Occipital lobe (tissue), 2 donors: ENCODE data around the gene CACNA1C. TPM values are rescaled to one million over a fixed set of nuclear protein-coding genes. Genes with fewer than 3 reads are reported as not detected.

Experiments
- DNase-seq: peaks from one replicate; lab custom pipeline; 2025; lab: John Stamatoyannopoulos, UW
- total RNA-seq: library from RNA; depleted of rRNA; stranded (reverse); fragments of >200 nt; gene quantifications from one replicate; pipeline ENCODE4 v1.2.3, GENCODE V29; 2014

CACNA1C gene
- total RNA-seq, 1 donor from 2014 or later, result 21.4 TPM

DNA sequence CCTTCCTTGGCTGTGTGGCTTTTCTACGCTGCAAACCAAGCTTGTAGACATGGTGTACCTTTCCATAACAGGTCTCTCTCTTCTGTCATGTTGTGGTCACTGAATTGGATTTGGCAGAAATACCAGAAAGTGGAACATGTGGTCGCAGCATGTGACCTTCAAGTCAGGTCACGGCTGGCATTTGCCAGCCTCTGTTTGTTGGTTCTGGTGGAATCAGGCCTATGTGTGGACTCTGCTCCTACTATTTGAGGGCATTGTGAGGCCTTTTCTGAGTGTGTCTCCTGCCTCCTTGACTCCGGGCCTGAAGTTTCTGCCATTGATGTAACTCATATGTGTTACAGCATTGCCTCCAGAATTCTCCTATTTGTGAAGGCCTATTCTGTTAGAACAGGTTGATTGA, 116.7 kb downstream of the CACNA1C start:
- no peak for DNase-seq

DNA sequence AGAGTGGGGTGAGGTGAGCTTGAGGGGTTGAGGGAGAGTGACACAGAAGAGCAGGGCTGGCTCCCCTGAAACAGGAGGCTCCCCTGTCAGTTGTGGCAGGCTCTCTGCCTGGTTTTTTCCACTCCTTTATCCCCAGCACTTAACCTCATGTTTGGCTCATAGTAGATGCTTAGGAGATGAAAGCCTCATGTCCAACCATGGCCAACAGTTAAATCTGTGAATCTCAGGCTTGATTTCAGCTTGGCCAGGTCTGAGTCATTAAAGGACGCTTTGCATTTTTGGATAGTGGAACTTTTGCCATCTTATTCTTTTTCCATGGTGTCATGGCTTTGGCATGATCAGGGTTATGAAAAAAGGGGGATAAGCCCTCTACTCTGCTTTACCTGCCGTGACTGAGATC, 117.2 kb downstream of the CACNA1C start:
- no peak for DNase-seq

DNA sequence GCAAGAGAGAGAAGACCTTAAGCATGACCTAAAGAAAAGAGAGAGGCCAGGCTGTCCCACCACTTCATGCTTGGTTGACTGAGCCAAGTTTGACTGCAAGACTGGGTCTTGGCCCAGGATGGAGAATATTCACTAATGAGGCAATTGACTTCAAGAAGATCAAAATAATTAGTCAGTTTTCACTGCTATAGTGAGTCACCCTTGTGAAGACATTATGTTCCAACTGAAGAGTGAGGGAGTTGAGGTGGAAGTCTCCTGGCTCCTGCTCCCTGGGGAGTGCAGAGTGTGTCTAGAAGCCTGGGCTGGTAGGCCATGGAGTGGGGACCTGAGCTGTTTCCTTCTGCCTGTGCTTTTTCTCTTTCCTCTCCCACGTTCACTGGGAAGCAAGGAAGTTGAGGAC, 117.6 kb downstream of the CACNA1C start:
- no peak for DNase-seq

DNA sequence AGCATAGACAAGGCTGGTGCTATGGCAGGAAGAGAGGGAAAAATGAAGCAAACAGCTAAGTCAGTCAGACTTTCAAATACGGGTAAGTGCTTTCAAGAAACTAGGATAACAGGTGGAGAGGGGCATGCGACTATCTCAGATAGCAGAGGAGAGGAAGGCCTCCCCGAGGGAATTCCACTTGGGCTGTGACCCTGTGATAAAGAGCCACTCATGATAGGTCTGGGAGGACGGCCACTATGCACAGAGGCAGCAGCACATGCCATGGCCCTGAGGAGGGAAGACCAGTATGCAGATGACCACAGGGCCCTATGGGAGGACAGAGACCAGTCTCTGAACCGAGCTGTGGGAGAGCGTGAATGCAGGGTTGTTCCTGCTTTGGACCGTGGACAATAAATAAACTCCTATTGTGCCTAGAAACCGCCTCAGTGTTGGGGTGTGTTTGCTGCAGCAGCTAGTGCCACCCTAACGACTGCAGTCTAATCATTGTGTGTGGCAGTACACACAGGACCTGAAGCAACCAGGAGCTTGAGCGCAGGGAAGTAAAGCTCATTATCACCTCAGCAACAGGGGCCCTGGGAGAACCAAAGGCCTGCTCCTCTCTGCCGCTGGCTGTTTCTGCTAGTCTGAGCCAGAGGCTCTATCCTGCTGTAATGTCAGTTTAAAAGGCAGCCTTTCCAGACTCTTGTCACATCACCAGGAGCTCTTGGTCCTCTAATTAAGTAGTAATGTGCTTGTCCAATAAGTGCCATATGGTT, 119.1 kb downstream of the CACNA1C start:
- no peak for DNase-seq

DNA sequence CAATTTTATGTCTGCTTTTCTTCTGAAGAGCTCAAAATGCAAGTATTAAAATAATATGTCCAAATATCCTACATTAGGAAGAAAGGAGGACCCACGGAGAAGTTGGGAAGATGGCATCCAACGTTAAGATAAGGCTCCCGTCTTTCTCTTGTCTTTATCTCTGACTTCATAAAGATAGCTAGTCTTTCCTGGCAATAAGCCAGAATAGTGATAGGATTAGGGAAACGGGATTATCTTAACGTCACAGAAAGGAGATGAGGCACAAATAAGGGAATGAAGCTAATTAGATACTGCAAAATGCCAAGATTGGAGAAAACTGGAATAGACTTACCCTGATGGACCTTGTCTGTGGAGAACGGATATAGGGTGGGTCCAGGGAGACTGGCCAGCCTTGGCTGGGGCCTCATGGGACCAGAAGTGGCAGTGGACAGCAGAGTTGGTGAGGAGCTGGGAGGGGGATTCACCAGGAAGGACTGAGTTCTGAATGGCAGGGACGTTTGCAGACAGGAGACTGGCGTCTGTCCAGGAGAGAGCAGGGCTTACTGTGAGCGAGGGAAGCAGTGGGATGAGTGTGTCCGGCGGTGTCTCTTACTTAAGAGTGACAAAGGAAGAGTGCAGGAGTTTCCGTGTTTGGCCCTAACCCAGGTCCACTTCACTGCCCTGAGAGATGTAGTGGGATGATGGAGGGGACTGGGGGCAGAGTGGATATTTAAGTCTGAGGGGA, 119.9 kb downstream of the CACNA1C start:
- no peak for DNase-seq

DNA sequence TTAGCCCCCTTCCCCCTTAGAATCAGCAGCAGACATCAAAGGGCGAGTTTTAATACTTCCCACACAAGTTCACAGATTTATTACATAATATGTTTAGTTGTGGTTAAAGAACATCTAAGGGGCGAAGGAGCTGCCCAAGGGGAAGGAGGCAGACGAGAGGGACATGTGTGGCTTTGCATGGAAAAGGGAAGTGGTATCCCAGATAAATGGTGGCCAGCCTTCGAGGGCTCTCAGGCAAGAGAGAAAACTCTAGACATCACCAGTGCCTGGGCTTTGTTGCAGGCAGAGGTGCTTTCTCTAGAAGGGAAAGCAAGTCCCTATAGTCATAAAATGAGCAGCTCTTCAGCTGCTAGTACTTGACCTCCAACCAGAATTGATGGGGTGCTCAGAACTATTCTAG, 121.2 kb downstream of the CACNA1C start:
- DNase-seq, result no peak

DNA sequence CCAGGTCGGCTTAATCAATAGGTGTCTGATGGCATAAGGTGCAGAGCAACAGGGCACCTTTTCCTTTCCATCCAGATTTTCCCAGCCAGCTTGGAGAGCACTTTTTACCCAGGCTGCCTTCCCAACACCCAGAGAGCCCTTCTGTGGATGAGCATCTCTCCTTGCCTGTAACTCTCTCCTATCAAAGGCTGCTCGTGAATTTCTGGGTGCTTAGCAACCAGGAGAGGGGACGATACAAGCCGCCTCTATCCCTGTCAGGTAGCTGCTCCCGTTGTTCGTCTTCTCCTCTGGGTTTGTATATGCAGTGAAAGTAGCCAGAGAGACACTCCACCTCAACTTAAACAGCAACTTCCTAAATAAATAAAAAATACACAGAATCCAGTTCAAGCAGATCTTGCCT, 124.2 kb downstream of the CACNA1C start:
- DNase-seq, result no peak

DNA sequence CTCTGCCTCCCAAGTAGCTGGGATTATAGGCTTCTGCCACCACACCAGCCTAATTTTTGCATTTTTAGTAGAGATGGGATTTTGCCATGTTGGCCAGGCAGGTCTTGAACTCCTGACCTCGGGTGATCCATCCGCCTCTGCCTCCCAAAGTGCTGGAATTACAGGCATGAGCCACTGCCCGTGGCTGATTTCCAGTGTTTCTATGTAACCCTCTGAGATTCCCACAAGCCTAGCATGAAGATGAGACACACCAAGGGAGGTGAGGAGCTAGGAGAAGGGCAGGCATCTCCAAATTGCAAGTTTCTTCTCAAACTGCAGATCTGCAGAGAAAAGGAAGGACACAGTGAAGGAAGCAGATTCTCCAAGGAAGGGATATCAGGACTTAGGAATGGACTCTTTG, 125.0 kb downstream of the CACNA1C start:
- no peak for DNase-seq

DNA sequence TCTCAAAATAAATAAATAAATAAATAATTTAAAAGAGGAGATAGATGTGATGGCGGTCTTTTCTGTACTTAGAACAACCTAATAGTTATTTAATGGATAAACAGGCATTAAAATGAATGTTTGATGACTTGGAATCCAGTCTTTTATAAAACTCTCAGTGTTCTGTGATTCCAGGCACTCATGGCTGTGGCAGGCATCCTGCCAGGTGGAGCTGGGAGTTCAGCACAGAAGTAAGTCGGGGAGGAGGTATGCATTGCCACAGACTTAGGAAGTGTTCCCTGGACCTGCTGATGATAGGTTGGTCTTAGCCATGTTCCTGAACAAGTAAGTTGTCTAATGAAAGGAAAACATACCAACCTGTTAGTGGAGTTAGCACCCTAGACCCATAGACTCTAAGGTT, 126.3 kb downstream of the CACNA1C start:
- DNase-seq, result no peak

DNA sequence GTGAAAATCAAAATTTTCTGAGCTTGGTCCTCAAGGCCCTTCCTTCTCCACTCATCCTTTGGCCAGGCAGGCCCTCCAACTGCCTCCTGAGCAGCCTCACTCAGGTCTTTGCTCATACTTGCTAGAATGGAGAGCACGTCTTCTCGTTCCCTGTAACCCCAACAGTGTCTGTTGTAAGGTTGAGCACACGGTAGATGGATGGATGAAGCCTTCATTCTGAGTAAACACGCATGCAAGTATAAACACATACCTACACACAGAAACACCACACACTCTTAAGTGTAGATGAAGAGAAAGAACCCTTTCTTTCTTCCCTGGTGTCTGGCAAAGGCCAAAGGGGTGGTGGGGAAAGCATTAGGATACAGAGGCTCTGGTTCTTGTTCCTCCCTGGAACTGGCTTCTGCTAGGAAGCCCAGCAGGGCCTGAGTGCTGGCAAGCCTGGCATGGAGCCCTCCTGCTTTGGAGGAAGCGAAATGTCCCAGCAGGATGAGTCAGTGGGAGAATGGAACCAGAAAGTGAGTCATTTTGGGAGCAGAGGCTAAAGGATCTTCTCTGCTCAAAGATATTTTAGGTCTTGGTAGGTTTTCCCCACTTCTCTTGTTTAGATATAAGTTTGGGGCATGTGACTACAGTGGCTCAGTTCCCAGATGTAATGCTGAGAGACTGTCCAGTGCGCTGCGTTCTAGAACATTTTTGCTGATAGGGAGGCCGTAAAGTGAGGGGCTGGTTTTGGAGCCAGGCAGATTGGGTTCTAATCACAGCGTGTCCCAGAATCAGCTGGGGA, 127.4 kb downstream of the CACNA1C start:
- peak; percentile 75 for DNase-seq

DNA sequence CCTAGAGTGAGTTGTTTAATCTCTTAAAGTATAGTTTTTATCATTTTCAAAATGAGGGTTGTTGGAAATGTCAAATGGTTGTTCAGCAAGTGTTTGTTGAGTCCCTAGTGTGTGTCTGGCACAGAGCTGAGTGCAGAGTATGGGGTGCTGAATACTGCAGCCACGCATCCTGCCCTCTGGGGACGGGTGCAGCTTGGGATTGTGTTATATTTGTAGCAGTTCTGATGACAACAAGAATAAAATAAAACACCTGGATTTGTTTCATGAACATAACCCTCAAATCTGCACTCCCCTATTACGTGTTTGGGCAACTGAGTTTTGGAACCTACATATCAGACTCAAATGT, 127.9 kb downstream of the CACNA1C start:
- no peak for DNase-seq

DNA sequence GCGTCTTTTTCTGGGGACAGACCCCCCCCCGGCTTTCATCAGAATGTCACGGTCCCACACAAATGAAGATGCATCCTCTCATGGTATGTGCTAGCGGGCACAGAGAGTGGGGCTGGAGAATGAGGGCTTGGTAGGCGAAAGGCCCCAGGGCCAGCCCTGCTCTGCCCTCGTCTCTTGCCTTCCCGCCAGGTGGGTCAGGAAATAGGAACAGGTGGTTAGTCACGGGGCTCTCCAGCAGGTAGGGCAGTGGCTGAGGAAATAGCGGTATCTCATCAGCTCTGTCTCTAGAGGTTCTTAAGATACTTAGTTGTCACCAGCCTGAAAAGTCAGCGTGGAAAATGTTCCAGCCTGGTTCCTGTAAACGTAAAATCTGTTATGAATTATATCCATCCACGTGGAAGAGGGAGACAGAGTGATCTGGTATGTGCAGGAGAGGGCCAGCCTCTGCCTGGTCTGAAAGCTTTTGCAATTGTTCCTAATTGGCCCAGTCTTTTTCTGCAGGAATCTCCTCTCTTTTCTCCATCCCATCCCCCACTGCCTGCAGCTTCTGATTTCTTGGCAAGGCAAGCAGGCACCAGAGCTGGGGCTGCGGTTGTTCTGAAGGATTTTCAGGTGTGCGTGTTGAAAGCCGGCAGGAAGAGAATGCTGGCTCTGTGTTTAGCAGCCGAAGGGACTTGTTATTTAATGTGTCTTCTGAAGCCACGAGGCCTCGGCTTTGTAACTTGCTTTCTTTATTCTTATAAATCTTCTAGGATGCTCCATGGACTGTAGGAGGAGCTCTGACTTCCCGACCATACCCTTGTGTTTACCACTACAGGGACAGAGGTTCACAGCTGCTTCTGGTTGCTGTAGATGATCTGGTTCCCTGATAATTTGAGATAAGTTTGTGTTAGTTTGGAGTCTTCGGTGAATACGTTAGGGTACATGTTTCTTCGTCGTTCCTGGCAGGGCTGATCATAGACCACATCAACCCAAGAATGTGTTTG, 131.1 kb downstream of the CACNA1C start:
- DNase-seq, result peak; percentile 29

DNA sequence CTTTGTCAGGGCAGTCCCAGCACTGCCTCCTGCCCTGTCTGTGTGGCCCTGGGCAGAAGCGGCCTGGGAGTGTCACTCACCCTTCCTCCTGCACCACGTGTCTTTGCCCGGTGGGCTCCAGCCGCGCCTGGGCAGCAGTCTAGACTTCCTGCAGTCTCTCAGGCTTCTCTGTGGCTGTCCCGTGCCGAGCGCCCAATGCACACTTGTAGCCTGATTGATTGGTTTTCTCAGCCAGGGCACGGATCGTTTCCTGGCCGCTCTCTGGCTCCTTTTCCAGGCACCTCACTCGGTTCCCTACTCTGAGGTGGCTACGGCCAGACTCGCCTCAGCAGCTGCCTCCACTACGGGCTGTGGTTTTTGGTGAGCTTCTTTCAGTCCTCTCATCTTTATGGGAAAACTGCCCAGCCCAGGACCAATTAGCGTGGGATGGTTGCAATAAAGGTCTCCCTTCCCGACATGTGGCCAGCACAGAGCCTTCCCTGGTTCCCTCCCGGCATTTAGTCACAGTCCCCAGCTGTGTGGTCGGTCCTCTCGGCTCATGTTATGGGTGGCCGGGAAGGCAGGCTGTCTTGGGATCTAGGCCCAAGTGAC, 133.1 kb downstream of the CACNA1C start:
- DNase-seq, result no peak

DNA sequence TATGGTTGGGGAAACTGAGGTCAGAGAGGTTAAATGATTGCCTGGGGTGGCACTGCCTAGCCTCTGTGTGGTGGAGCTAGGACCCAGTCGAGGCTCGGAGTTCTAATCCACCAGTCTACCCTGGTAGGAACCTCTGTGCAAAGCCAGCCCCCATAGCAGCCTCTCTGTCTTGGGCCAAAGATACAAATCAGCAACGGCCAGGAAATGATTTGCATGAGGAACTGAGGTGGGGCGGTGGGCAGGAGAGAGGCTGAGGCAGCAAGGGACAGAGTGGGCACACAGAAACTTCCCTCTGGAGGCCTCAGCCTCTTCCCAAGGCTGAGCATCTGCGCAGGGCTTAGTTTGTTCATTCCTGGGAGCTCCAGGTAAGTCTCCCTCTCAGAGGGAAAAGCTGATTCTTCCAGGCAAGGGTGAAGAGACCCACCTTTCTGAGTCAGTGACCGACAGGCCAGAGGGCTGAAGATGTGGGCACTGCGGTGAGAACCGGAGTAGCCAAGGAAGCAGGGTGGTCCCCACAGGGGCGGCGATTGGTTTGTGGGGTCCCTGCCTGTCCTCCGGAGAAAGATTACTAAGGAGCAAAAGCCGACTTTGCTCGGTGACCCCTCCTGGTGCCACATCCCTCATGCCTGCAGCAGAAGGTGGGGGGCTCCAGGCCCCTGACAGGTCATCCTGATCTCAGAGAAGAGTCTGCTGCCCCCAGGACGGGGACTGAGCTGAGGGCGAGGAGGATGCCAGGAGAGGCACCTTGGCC, 134.6 kb downstream of the CACNA1C start:
- DNase-seq, result no peak

DNA sequence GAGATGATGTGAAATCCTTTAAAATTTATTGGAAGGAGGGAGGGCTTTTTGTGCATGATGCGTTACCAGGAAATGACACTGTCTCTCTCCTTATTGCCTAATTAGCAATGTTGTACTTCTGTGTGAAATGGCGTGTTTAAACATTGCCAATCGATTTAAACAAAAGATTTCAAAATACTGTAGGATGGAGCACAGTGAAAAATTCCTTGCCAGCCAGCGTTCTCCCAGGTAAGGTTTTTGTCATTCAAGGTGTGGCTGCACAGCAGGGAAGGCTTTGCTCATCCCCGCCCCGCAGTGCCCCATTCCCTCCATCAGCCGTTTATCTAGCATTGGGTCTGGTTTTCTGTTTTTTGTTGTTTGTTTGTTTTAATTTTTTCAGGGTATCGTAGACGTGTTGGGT, 137.3 kb downstream of the CACNA1C start:
- DNase-seq, result no peak

DNA sequence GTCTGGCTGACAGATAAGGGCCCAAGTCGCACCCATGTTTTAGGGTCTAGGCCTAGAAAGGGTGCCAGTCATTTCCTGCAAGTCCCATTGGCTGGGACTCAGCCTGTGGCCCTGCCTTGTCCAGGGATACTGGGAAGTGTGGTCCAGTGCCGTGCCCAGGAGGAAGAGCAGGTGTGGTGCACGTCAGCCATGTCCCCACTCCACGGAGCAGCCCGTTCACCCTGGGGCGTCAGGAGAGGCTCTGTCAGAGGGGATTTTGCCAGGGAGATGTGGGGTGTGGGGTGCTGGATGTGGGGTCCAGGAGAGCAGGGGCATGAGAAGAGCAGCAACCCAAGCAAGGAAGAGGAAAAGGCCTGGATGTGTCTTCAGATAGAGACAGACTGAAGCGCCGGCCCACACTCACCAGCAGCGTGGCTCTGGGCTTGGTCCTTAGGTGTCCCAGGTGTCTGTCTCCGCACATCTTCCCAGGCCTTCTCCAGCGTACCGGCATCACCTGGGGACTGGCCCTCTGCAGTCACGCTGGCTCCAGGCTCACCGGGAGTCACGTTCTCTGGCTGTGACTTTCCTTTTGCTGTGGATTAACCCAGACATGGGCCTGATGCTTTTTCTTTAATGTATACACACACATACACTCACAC, 138.2 kb downstream of the CACNA1C start:
- DNase-seq, result no peak

DNA sequence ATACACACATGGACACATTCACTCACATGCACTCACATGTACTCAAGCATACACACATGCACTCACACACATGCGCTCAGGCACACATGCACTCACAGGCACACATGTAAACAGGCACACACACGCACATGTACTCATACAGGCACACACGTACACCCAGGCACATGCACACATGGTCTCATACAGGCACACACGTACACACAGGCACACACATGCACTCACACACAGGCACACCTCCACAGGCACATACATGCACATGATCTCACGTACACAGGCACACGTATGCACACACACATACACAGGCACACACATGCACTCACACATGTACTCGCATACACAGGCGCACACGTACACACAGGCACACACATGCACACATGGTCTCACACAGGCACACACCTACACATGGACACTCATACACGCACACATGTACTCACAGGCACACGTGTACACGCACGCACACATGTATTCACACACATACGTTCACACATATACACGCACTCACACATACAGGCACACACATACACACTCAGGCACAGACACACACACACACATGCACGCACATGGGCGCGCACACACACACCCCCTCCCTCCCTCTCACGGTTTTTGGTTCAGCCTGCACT, 138.9 kb downstream of the CACNA1C start:
- no peak for DNase-seq

DNA sequence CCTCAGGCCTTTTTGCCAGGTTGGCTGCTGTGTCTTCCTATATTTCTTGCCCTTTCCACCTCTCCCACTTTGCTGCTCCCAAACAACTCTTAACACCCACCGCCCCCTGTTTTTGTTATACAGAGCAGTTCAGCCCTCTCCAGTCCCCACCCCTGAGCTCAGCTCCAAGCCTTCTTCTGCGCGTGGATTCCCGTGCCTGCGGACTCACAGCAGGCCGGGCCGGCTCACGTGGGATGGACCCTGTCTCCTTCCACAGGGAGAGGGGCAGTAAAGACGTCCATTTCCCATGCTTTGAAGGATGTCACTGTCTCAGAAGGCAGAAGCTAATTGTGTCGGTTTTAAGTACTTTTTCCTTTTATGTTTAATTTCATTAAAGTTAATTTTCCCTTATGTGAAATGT, 139.4 kb downstream of the CACNA1C start:
- no peak for DNase-seq

DNA sequence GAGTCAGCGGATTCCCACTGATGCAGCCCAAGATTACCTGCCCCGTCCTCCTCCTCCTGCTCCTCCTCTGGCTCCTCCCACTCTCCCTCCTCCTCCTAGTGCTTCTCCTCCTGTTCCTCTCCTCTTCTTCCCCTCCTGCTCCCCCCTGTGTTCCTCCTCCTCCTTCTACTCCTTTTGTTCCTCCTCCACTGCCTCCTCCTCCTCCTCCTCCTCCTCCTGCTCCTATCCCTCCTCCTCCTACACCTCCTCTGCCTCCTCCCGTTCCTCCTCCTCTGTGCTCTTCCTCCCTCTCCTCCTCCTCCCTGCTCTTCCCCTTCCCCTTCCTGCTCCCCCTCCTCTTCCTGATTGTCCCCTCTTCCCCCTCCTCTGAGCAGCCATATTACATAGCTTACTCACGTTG, 141.3 kb downstream of the CACNA1C start:
- no peak for DNase-seq
